GM21825 (cell line): Measurements from ENCODE around the gene S100A1.

Experiments
- ATAC-seq: cut with Tn5 transposase; IDR thresholded peaks from one replicate; pipeline ENCODE4 v1.9.1; 2021; ENCODE audit warnings: mild to moderate bottlenecking, moderate library complexity; ENCODE audit not compliant: unreplicated experiment

The S100A1 gene

GRCh38 chr1:153610334-153610733 lies 17.9 kb upstream of the S100A1 start:
- no peak for ATAC-seq

- no peak for ATAC-seq
These were observed 17.4 kb upstream of the S100A1 start for GRCh38 chr1:153610811-153611301.

- no peak for ATAC-seq
These were observed 16.9 kb upstream of the S100A1 start for GRCh38 chr1:153611356-153611755.

- no peak for ATAC-seq
These were observed 16.0 kb upstream of the S100A1 start for GRCh38 chr1:153612111-153612754.

GRCh38 chr1:153612755-153613331 lies 15.4 kb upstream of the S100A1 start, which contains the start of gene S100A16:
Gene S100A16 (minus strand): TSS chr1:153613137. CDS start chr1:153608151, 4,986 bp downstream.
- ATAC-seq, result no peak

GRCh38 chr1:153613406-153613805 lies 14.8 kb upstream of the S100A1 start:
- no peak for ATAC-seq

- ATAC-seq, result no peak
These were observed 13.9 kb upstream of the S100A1 start for GRCh38 chr1:153614189-153614900.

- no peak for ATAC-seq
These were observed 13.3 kb upstream of the S100A1 start for GRCh38 chr1:153614906-153615305.

- no peak for ATAC-seq
These were observed 12.8 kb upstream of the S100A1 start for GRCh38 chr1:153615406-153615805.

GRCh38 chr1:153616144-153616916 lies 11.9 kb upstream of the S100A1 start, which contains the start of gene S100A14:
Gene S100A14 (minus strand): TSS chr1:153616325. CDS start chr1:153615858, 467 bp downstream.
- no peak for ATAC-seq

GRCh38 chr1:153616917-153617311 lies 11.3 kb upstream of the S100A1 start:
- ATAC-seq, result no peak

GRCh38 chr1:153617663-153618062 lies 10.6 kb upstream of the S100A1 start:
- no peak for ATAC-seq

- no peak for ATAC-seq
These were observed 9.1 kb upstream of the S100A1 start for GRCh38 chr1:153619171-153619570.

- no peak for ATAC-seq
These were observed 5.1 kb upstream of the S100A1 start for GRCh38 chr1:153623101-153623500.

- no peak for ATAC-seq
These were observed 3.1 kb upstream of the S100A1 start for GRCh38 chr1:153624965-153625611.

GRCh38 chr1:153626477-153626903 lies 1.7 kb upstream of the S100A1 start:
- ATAC-seq, result no peak

- no peak for ATAC-seq
These were observed 1.1 kb upstream of the S100A1 start, which contains the start of gene S100A13 for GRCh38 chr1:153626904-153627714. Gene S100A13 (minus strand): TSS chr1:153627505. CDS start chr1:153626472, 1,033 bp downstream.

- ATAC-seq, result no peak
These were observed 556 bp downstream of the S100A1 start for GRCh38 chr1:153628638-153629342.

GRCh38 chr1:153629343-153629665 lies 1.1 kb downstream of the S100A1 start:
- no peak for ATAC-seq
